Body of pancreas (tissue), 4 donors: ENCODE results near the gene PCBP3. TPM values are rescaled to one million over a fixed set of nuclear protein-coding genes. Genes with fewer than 3 reads are reported as not detected.

Experiments
- ATAC-seq: fragments of 150-250 bp; one replicate; pipeline ENCODE4 v1.9.1; 2016
- DNase-seq, 4 donors: peaks; one replicate each; pipeline ENCODE4 v3.0.0-alpha.2; 2019
- H3K27ac ChIP-seq, 4 donors: fragments of 200-600 bp; sonication (generic); 1 replicate in 3 of 4; 2 replicates in 1 of 4; pipeline versions ENCODE4 v1.5.1 to v1.6.1; 2016 to 2019; ENCODE audit warnings: mild to moderate bottlenecking in 1 of 4, mixed read lengths in 1 of 4, moderate library complexity in 1 of 4
- H3K27me3 ChIP-seq, 2 donors: fragments of 200-600 bp; sonication (generic); one replicate each; pipeline ENCODE4 v1.6.0; 2016; ENCODE audit warnings: mild to moderate bottlenecking in 1 of 2
- H3K36me3 ChIP-seq, 2 donors: fragments of 200-600 bp; sonication (generic); replicated peaks in 1 of 2; 2 replicates each; pipeline ENCODE4 v1.5.1; 2016; ENCODE audit warnings: low read depth in 2 of 2; ENCODE audit not compliant: insufficient read depth in 1 of 2
- H3K4me1 ChIP-seq: fragments of 200-600 bp; sonication (generic); one replicate; pipeline ENCODE4 v1.6.0; 2016
- H3K4me3 ChIP-seq, 2 donors: fragments of 200-600 bp; sonication (generic); 1 replicate in 1 of 2; 2 replicates in 1 of 2; pipeline ENCODE4 v1.5.1; 2016 to 2019
- H3K9me3 ChIP-seq, 3 donors: fragments of 200-600 bp; sonication (generic); 1 replicate in 2 of 3; 2 replicates in 1 of 3; pipeline ENCODE4 v1.5.1; 2016
- CTCF ChIP-seq, 7 experiments: fragments of 450-650 bp in 4 of 7; fragments of 200-600 bp in 3 of 7; sonication (generic) in 3 of 7; IDR thresholded peaks; one replicate each; pipeline ENCODE4 v1.5.1; 2016 to 2019; ENCODE audit warnings: antibody characterized with exemption in 7 of 7
- POLR2A ChIP-seq, 3 donors: fragments of 450-650 bp; IDR thresholded peaks; one replicate each; pipeline ENCODE4 v1.6.1; 2016; ENCODE audit warnings: antibody characterized with exemption in 3 of 3, mild to moderate bottlenecking in 2 of 3
- WGBS, 2 donors: methylation state at CpG; one replicate each; pipeline ENCODE4 v1.1.5; 2017; 5-methylcytosine and 5-hydroxymethylcytosine counted together
- intact Hi-C: fragments of 100-400 bp; cut with DNase I; formaldehyde crosslinking; loops from one replicate; pipeline ENCODE4 v1.15.1; 2023
- total RNA-seq, 2 donors: library from RNA; depleted of rRNA; stranded (reverse); fragments of >200 nt; gene quantifications; one replicate each; pipeline ENCODE4 v1.1.0, GENCODE V29; 2016

PCBP3 gene
- total RNA-seq, 2 donors from 2014 or later, result 1.3 to 4.6 TPM

GRCh38 chr21:45971616-45972352 lies 328.3 kb downstream of the PCBP3 start:
- H3K4me1 ChIP-seq, result peaks cover 31% of the 10 kb centered on the region
- intact Hi-C loops, result no loop called here
- peak in 2 of 4 donors; percentile 42 to 52 for DNase-seq
- TF ChIP-seq POLR2A (IDR thresholded peaks at IDR 0.05), result no peak
- TF ChIP-seq CTCF (IDR thresholded peaks at IDR 0.05), result no peak
- no peaks in the 10 kb centered on the region for H3K36me3 ChIP-seq
- WGBS, 2 donors, result 71 to 73% methylated on average over 3 to 20 of the region's 20 CpGs
- peak; percentile 9 for ATAC-seq
- H3K9me3 ChIP-seq, result no peaks in the 10 kb centered on the region
- no peak overlapping the region for H3K4me3 ChIP-seq
- H3K27ac ChIP-seq, result peak overlapping the region in 2 of 4 donors; percentile 26 to 70
- H3K27me3 ChIP-seq, result peaks cover 0 to 15% of the 10 kb centered on the region in 2 donors

DNA sequence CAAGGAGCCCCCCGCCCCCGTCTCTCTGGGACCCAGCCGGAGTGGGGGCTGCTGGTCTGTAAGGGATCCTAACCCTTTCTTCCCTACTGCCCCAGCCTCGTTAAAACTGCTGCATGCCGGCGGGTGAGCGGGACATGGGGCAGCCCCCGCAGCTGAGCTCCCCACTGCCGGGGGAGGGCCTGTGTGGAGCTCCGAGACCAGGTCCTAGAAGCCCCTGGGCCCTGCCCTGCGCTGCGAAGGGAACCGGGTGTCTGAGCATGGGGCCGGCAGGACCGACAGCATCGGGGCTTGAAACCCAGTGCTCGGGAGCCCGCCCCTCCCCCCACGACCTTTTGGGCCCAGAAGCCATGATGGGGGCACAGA lies 328.8 kb downstream of the PCBP3 start:
- H3K4me1 ChIP-seq, result peaks cover 31% of the 10 kb centered on the region
- ATAC-seq (no peak), DNase-seq (no peak)
- TF ChIP-seq POLR2A (IDR thresholded peaks at IDR 0.05) (no peak), CTCF (IDR thresholded peaks at IDR 0.05) (no peak)
- peaks cover 0 to 15% of the 10 kb centered on the region in 2 donors for H3K27me3 ChIP-seq
- no peak overlapping the region for H3K4me3 ChIP-seq
- intact Hi-C loops, result no loop called here
- peak overlapping the region; percentile 36 to 70 (median 54) for H3K27ac ChIP-seq
- WGBS, 2 donors, result 57 to 74% methylated on average over 7 to 19 of the region's 19 CpGs
- H3K36me3 ChIP-seq, result no peaks in the 10 kb centered on the region
- H3K9me3 ChIP-seq, result no peaks in the 10 kb centered on the region

GRCh38 chr21:45972716-45973474 lies 329.4 kb downstream of the PCBP3 start:
- ATAC-seq (peak; percentile 40), DNase-seq (peak; percentile 45 to 55 (median 52))
- WGBS, 2 donors, result 0 to 8% methylated on average over 7 to 51 of the region's 58 CpGs
- Histone ChIP-seq H3K27ac (peak overlapping the region; percentile 36 to 70 (median 56)), H3K4me1 (peaks cover 31% of the 10 kb centered on the region), H3K9me3 (no peaks in the 10 kb centered on the region), H3K4me3 (no peak overlapping the region), H3K36me3 (no peaks in the 10 kb centered on the region), H3K27me3 (peaks cover 0 to 15% of the 10 kb centered on the region in 2 donors)
- no peak for TF ChIP-seq CTCF (IDR thresholded peaks at IDR 0.05)
- TF ChIP-seq POLR2A (IDR thresholded peaks at IDR 0.05), result no peak
- intact Hi-C loops, result no loop called here

- 1 to 10% methylated on average over 14 to 35 of the region's 38 CpGs for WGBS, 2 donors
- intact Hi-C loops, result no loop called here
These were observed 330.0 kb downstream of the PCBP3 start for GRCh38 chr21:45973475-45974072.

More at GRCh38 chr21:45973475-45974072, 330.0 kb downstream of the PCBP3 start:
- H3K27ac ChIP-seq, result peak overlapping the region; percentile 39 to 70 (median 56)
- DNase-seq (peak; percentile 68 to 78 (median 72)), ATAC-seq (peak; percentile 64)
- H3K9me3 ChIP-seq, result no peaks in the 10 kb centered on the region
- H3K27me3 ChIP-seq, result peaks cover 0 to 15% of the 10 kb centered on the region in 2 donors
- H3K4me3 ChIP-seq, result peak overlapping the region; percentile 24 to 42
- peaks cover 31% of the 10 kb centered on the region for H3K4me1 ChIP-seq
- TF ChIP-seq CTCF (IDR thresholded peaks at IDR 0.05) (peak; percentile 27 to 66 (median 57)), POLR2A (IDR thresholded peaks at IDR 0.05) (peak in 2 of 3 donors; percentile 27 to 43)
- H3K36me3 ChIP-seq, result no peaks in the 10 kb centered on the region
